ENCODE measurements around the gene DCAKD. TPM values are rescaled to one million over a fixed set of nuclear protein-coding genes. Genes with fewer than 3 reads are reported as not detected.

The DCAKD gene
- total RNA-seq, 1 donor from 2014 or later: 25.9 TPM

DNA sequence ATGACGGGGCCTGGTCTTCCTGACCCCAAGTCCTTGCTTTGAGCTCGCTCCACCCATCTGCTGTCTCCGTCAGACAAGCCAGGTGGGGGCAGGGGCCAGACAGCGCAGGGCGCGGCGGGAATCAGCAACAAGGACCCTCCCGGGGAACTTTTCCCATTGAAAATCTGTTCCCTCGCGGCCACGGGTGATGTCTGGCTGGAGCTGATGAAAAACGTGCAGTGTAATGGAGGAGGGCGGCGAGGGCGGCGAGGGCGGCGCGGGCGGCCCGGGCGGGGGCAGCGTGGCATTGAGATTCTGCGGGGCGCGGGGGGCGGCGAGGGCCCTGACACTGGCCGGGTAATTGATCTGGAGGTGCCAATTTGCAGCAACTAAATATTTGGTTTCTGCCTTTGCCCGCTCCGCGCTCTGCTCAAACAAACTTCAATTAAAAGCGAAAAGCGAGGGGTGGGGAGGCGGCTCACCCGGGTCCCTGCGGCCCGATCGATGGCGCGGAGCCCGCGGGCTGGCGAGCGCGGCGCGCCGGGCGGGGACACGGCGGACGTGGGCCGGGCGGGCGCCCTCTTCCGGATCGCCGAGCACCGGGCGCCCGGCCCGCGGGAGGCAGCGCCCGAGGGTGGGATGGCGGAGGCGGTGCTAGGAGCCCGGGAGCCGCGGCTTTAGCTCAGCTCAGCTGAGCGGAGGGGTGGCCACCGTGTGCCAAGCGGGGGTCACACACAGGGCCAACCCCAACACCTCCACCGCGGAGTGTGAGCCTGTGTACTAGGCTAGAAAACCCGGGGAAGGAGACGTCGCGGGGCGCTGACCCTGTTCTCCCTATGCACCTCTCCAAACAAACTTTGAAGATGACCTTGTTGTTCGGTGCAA, 32.4 kb downstream of the DCAKD start:
- peak overlapping the region; percentile 56 for H3K27ac ChIP-seq (replicated peaks)
- H3K36me3 ChIP-seq: no peaks in the 10 kb centered on the region
- H3K27me3 ChIP-seq (ENCODE audit: low read depth): peaks cover 9% of the 10 kb centered on the region
- TF ChIP-seq, protein P1, sequence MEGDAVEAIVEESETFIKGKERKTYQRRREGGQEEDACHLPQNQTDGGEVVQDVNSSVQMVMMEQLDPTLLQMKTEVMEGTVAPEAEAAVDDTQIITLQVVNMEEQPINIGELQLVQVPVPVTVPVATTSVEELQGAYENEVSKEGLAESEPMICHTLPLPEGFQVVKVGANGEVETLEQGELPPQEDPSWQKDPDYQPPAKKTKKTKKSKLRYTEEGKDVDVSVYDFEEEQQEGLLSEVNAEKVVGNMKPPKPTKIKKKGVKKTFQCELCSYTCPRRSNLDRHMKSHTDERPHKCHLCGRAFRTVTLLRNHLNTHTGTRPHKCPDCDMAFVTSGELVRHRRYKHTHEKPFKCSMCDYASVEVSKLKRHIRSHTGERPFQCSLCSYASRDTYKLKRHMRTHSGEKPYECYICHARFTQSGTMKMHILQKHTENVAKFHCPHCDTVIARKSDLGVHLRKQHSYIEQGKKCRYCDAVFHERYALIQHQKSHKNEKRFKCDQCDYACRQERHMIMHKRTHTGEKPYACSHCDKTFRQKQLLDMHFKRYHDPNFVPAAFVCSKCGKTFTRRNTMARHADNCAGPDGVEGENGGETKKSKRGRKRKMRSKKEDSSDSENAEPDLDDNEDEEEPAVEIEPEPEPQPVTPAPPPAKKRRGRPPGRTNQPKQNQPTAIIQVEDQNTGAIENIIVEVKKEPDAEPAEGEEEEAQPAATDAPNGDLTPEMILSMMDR (IDR thresholded peaks at IDR 0.05; ENCODE audit: borderline replicate concordance): peak; percentile 67
- intact Hi-C loops (cut with micrococcal nuclease): loop anchor here (10.0 kb wide), 1 partner anchor 244 kb away; no protein-coding TSS in a partner anchor
- DNase-seq: peak; percentile 60
- H3K9me3 ChIP-seq (replicated peaks): no peaks in the 10 kb centered on the region
- H3K4me3 ChIP-seq: peak overlapping the region; percentile 70
- peaks cover 48% of the 10 kb centered on the region for H3K4me1 ChIP-seq

DNA sequence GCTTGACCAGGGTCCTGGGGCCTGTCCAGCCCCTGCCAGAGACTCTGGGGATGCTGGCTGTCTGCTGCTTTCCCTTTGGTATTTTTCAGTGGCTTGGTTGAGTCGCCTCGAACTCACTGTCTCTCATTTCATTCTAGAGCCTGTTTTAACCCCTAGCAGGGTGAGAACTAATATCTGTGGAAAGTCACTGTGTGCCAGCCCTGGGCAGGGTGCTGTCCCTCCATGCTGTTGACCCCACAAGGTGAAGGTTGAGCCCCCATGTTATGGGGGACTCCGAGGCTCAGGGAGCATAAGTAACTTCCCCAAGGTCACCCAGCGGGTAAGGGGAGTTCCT, 33.0 kb downstream of the DCAKD start:
- Histone ChIP-seq H3K9me3 (replicated peaks) (no peaks in the 10 kb centered on the region), H3K36me3 (no peaks in the 10 kb centered on the region), H3K27me3 (ENCODE audit: low read depth) (peaks cover 9% of the 10 kb centered on the region), H3K27ac (replicated peaks) (peak overlapping the region; percentile 56), H3K4me1 (peaks cover 50% of the 10 kb centered on the region), H3K4me3 (peak overlapping the region; percentile 70)
- TF ChIP-seq, protein P1 (IDR thresholded peaks at IDR 0.05; ENCODE audit: borderline replicate concordance): no peak
- DNase-seq: no peak
- intact Hi-C loops (cut with micrococcal nuclease): loop anchor here (10.0 kb wide), 1 partner anchor 244 kb away; no protein-coding TSS in a partner anchor

DNA sequence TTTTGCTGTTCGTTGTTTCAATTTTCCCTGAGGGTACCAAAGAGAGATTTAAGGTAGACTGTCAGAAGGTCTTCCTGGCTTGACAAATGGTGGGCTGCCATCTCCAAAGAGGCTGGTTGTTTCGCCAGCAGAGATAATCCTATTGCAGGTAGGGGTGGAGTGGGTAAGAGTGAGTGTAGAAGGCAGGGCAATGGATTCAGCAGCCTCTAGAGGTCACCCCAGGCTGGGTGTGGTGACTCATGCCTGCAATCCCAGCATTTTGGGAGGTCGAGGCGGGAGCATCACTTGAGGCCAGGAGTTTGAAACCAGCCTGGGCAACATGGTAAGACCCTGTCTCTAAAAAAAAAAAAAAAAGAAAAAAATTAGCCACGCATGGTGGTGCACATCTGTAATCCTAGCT, 34.6 kb downstream of the DCAKD start:
- no peak for DNase-seq
- peaks cover 9% of the 10 kb centered on the region for H3K27me3 ChIP-seq (ENCODE audit: low read depth)
- no peaks in the 10 kb centered on the region for H3K9me3 ChIP-seq (replicated peaks)
- no peak overlapping the region for H3K4me3 ChIP-seq
- H3K27ac ChIP-seq (replicated peaks): no peak overlapping the region
- H3K36me3 ChIP-seq: no peaks in the 10 kb centered on the region
- peaks cover 51% of the 10 kb centered on the region for H3K4me1 ChIP-seq
- intact Hi-C loops (cut with micrococcal nuclease): loop anchor here (10.0 kb wide), 1 partner anchor 242 kb away; no protein-coding TSS in a partner anchor
- TF ChIP-seq, protein P1 (IDR thresholded peaks at IDR 0.05; ENCODE audit: borderline replicate concordance): no peak

DNA sequence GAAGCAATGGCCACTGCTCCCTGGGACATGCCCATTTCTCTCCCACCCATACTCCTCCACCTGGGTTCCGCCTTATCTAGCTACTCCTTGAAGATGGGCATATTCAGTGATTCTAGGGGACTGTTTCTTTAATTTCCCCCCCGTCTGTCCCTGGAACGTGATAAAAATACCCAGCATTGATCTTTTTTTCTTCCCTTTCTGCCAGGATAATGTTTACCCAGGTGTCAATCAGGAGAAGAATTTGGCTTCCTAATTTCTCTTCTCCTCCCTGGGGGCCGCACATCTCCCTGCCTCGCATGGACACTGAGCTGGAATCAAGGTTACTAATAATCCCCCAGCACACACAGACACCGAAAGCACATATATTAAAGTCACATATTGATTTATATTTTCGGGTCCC, 35.2 kb downstream of the DCAKD start:
- H3K36me3 ChIP-seq: no peaks in the 10 kb centered on the region
- H3K27ac ChIP-seq (replicated peaks): no peak overlapping the region
- intact Hi-C loops (cut with micrococcal nuclease): loop anchor here (10.0 kb wide), 1 partner anchor 241 kb away; no protein-coding TSS in a partner anchor
- DNase-seq: no peak
- TF ChIP-seq, protein P1 (IDR thresholded peaks at IDR 0.05; ENCODE audit: borderline replicate concordance): no peak
- peaks cover 9% of the 10 kb centered on the region for H3K27me3 ChIP-seq (ENCODE audit: low read depth)
- H3K4me3 ChIP-seq: no peak overlapping the region
- H3K4me1 ChIP-seq: peaks cover 45% of the 10 kb centered on the region
- H3K9me3 ChIP-seq (replicated peaks): no peaks in the 10 kb centered on the region

DNA sequence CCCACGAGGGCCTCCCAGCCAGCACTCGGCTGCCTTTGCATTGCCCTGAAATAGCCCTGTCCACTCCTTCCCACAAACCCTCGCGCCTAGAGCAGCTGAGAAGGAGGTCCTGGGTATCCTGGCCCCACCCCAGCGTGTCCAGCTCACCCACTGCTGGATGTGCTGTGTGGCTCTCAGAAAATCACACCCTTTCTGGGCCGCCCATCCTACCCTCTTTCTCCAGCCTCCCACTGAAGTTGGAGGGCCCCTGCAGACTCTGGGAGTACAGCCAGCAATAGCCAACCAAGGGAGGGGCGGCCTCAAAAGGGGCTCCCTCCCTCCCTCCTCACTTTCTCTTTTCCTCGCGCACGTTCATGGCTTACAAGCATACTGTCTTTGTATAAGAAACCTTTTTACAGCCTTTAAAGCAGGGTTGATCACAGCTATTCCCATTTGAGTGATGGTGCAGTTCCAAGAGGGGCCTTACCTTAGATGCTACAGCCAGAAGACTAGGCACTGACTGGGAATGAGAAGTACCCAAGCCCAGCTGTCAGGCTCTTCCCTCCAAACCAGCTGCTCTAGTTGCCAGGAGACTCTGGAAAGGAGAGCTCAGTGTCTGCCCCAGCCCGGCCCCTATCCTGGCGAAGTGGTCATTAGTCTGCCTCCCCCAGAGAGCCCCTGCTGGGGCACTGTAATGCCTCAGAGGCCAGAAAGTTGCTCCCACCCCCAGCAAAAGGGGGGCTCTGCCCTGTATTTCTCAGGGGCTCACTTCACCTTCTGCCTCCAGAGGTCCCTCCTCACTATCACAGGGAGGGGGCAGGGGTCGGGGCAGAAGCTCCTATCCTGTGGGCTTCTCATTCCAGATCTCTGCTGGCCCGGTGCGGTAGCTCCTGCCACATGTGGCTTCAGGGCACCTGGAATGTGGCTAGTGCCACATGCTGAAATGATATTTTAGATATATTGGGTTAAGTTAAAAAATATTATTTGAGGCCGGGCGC, 38.1 kb downstream of the DCAKD start:
- Histone ChIP-seq H3K27ac (replicated peaks) (peak overlapping the region; percentile 38), H3K27me3 (ENCODE audit: low read depth) (peaks cover 9% of the 10 kb centered on the region), H3K36me3 (no peaks in the 10 kb centered on the region), H3K9me3 (replicated peaks) (no peaks in the 10 kb centered on the region), H3K4me1 (peaks cover 17% of the 10 kb centered on the region), H3K4me3 (no peak overlapping the region)
- intact Hi-C loops (cut with micrococcal nuclease): loop anchor here (10.0 kb wide), 1 partner anchor 239 kb away; no protein-coding TSS in a partner anchor
- TF ChIP-seq, protein P1 (IDR thresholded peaks at IDR 0.05; ENCODE audit: borderline replicate concordance): no peak
- DNase-seq: peak; percentile 44
